ENCODE results near the gene ZNFX1. TPM values are rescaled to one million over a fixed set of nuclear protein-coding genes. Genes with fewer than 3 reads are reported as not detected.
"Not testable (repeated sequence)": the region's sequence is repeated elsewhere in the genome, so short reads cannot be mapped to it uniquely, and the experiment has no call there.

ZNFX1 gene
- 10 to 100 TPM; 52.5 to 69.2 (median 56.4) TPM for total RNA-seq

GRCh38 chr20:49278036-49278817, at the start of gene ZNFX1:
TSS of gene ZNFX1 (minus strand) at chr20:49278057. CDS start at chr20:49275839, 2,218 bp downstream.
- ATAC-seq (peak; percentile 75 to 81), DNase-seq (peak; percentile 98)
- Mint-ChIP-seq H3K36me3 (ENCODE audit: insufficient read depth) (peaks cover 59% of the 10 kb centered on the region), H3K4me1 (ENCODE audit: low read depth) (peaks cover 51% of the 10 kb centered on the region), H3K9me3 (peaks cover 11% of the 10 kb centered on the region), H3K27me3 (ENCODE audit: low read depth) (no peaks in the 10 kb centered on the region), H3K4me3 (peak within 1 kb of the TSS; percentile 99)

DNA sequence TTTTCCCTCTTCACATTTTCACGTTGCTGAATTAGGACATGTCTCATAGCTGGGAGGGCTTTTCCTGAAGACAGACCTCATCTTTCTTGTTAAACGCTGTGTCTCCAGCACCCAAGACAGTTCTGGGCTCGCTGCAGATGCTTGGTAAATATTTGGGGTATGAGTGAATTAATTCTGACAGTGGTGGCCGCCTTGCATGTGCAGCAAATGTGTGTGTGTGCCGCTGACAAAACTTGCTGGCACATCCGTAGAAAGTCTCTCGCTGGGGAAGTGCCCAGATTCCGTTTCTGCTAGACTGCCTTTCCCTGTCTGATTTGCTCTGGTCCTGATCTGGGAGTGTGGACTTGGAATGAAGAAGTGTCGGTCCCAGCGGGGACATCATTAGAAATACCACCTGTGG, 48.2 kb upstream of the ZNFX1 start:
- DNase-seq (no peak), ATAC-seq (no peak)
- H3K36me3 Mint-ChIP-seq (ENCODE audit: insufficient read depth): no peaks in the 10 kb centered on the region
- no peak overlapping the region for H3K4me3 Mint-ChIP-seq
- peaks cover 9% of the 10 kb centered on the region for H3K27me3 Mint-ChIP-seq (ENCODE audit: low read depth)
- no peaks in the 10 kb centered on the region for H3K9me3 Mint-ChIP-seq
- H3K4me1 Mint-ChIP-seq (ENCODE audit: low read depth): peaks cover 17% of the 10 kb centered on the region

GRCh38 chr20:49324306-49324705, 46.4 kb upstream of the ZNFX1 start:
- H3K36me3 Mint-ChIP-seq (ENCODE audit: insufficient read depth): no peaks in the 10 kb centered on the region
- ATAC-seq: no peak

DNA sequence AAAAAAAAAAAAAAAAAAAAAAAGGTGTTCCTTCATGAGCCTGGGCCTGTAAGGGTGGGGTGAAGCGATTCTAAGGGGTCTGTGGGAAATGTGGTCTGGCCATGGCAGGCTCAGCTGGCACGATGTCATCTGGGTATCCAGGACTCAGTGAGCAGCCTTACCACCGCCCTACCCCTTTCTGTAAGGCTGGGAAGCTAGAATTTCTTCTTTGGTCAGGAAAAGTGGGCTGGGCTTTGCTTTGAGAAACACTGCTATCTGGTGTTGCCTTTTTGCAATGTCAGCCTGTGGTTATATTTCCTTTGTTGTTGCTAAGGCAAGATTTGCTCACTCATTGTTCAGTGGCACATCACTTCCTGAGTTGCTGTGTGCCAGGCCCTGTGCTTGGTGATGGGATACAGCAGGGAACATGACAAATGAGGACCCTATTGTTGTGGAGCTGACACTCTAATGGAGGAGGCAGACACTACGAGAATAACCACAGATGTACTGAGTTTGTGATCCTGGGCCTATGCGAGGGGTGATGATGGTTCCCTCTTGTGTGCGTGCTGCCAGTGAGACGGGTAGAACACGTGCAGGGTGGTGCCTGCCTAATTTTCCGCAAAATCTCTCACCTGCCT, 45.9 kb upstream of the ZNFX1 start:
- Mint-ChIP-seq H3K36me3 (ENCODE audit: insufficient read depth) (no peaks in the 10 kb centered on the region), H3K27me3 (ENCODE audit: low read depth) (peaks cover 27% of the 10 kb centered on the region), H3K9me3 (no peaks in the 10 kb centered on the region), H3K4me1 (ENCODE audit: low read depth) (peaks cover 23% of the 10 kb centered on the region), H3K4me3 (no peak overlapping the region)
- DNase-seq: peak; percentile 7
- peak; percentile 72 to 82 for ATAC-seq

More at GRCh38 chr20:49324306-49324705, 46.4 kb upstream of the ZNFX1 start:
- Mint-ChIP-seq H3K4me3 (no peak overlapping the region), H3K4me1 (ENCODE audit: low read depth) (peaks cover 17% of the 10 kb centered on the region), H3K27me3 (ENCODE audit: low read depth) (peaks cover 21% of the 10 kb centered on the region), H3K9me3 (no peaks in the 10 kb centered on the region)
- no peak for DNase-seq

- ATAC-seq (no peak), DNase-seq (no peak)
- H3K27me3 Mint-ChIP-seq (ENCODE audit: low read depth): peaks cover 49% of the 10 kb centered on the region
- peaks cover 27% of the 10 kb centered on the region for H3K4me1 Mint-ChIP-seq (ENCODE audit: low read depth)
- H3K36me3 Mint-ChIP-seq (ENCODE audit: insufficient read depth): no peaks in the 10 kb centered on the region
- H3K9me3 Mint-ChIP-seq: no peaks in the 10 kb centered on the region
- no peak overlapping the region for H3K4me3 Mint-ChIP-seq
Observed at GRCh38 chr20:49320460-49320859, 42.6 kb upstream of the ZNFX1 start.

- Mint-ChIP-seq H3K36me3 (ENCODE audit: insufficient read depth) (no peaks in the 10 kb centered on the region), H3K27me3 (ENCODE audit: low read depth) (peaks cover 49% of the 10 kb centered on the region), H3K4me1 (ENCODE audit: low read depth) (peaks cover 22% of the 10 kb centered on the region), H3K9me3 (no peaks in the 10 kb centered on the region), H3K4me3 (peak overlapping the region; percentile 84)
- no peak for DNase-seq
- no peak for ATAC-seq
Observed at GRCh38 chr20:49319208-49319809, 41.5 kb upstream of the ZNFX1 start.

DNA sequence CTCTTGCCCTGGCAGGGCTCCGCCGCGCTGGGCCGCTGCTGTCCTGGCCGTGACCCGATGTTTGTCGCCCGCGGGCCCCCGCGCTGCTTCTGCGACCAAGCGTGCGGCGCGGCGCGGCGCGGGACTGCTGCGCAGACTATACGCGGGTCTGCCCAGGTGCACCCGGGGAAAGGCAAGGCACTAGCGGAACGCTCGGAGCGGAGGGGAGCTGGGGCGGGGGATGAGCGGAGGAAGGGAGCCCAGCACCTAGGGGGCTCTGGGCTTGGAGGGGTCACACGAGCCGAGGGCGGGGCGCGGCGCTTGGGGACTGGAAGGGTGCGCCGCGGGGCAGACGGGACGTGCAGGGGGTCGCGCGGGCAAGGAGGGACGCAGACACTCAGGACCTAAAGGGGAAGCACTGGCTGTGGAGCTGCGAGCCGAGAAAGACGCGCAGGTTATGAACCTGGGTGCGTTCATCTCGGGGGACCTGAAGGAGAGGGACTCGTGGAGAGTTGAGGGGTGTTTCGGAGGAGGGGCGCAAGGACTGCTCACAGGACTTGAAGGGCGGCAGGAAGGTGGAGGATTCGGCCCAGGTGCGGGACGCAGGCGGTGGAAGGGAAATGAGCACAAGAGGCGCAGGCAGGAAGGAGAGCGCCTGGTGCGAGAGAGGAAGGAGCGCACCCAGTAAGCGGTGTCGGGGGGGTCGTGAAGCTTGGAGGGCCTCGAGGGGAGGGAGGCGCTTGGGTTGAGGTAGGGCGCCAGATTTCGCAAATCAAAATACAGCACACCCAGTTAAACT, 40.8 kb upstream of the ZNFX1 start:
- ATAC-seq: peak; percentile 64 to 77
- H3K4me3 Mint-ChIP-seq: peak overlapping the region; percentile 84

GRCh38 chr20:49318091-49318429, 40.2 kb upstream of the ZNFX1 start:
- Mint-ChIP-seq H3K27me3 (ENCODE audit: low read depth) (peaks cover 49% of the 10 kb centered on the region), H3K4me1 (ENCODE audit: low read depth) (peaks cover 11% of the 10 kb centered on the region), H3K36me3 (ENCODE audit: insufficient read depth) (no peaks in the 10 kb centered on the region), H3K9me3 (no peaks in the 10 kb centered on the region), H3K4me3 (no peak overlapping the region)
- ATAC-seq (no peak), DNase-seq (no peak)

More for the DNA sequence above, 40.8 kb upstream of the ZNFX1 start:
- DNase-seq: no peak
- no peaks in the 10 kb centered on the region for H3K9me3 Mint-ChIP-seq
- H3K36me3 Mint-ChIP-seq (ENCODE audit: insufficient read depth): no peaks in the 10 kb centered on the region
- peaks cover 15% of the 10 kb centered on the region for H3K4me1 Mint-ChIP-seq (ENCODE audit: low read depth)
- H3K27me3 Mint-ChIP-seq (ENCODE audit: low read depth): peaks cover 49% of the 10 kb centered on the region

- H3K27me3 Mint-ChIP-seq (ENCODE audit: low read depth): peaks cover 50% of the 10 kb centered on the region
- ATAC-seq (no peak), DNase-seq (no peak)
- peaks cover 10% of the 10 kb centered on the region for H3K4me1 Mint-ChIP-seq (ENCODE audit: low read depth)
- no peaks in the 10 kb centered on the region for H3K9me3 Mint-ChIP-seq
- no peaks in the 10 kb centered on the region for H3K36me3 Mint-ChIP-seq (ENCODE audit: insufficient read depth)
- H3K4me3 Mint-ChIP-seq: no peak overlapping the region
Observed at GRCh38 chr20:49316704-49317103, 38.8 kb upstream of the ZNFX1 start.

- DNase-seq (no peak), ATAC-seq (no peak)
- Mint-ChIP-seq H3K4me1 (ENCODE audit: low read depth) (peaks cover 16% of the 10 kb centered on the region), H3K4me3 (no peak overlapping the region), H3K9me3 (peaks cover 6% of the 10 kb centered on the region), H3K36me3 (ENCODE audit: insufficient read depth) (no peaks in the 10 kb centered on the region), H3K27me3 (ENCODE audit: low read depth) (peaks cover 44% of the 10 kb centered on the region)
Observed at GRCh38 chr20:49315580-49315979, 37.7 kb upstream of the ZNFX1 start.

- not testable (repeated sequence) for ATAC-seq; H3K36me3 Mint-ChIP-seq (ENCODE audit: insufficient read depth); H3K9me3 Mint-ChIP-seq; H3K4me3 Mint-ChIP-seq; DNase-seq
- H3K27me3 Mint-ChIP-seq (ENCODE audit: low read depth): peaks cover 31% of the 10 kb centered on the region
- H3K4me1 Mint-ChIP-seq (ENCODE audit: low read depth): peaks cover 18% of the 10 kb centered on the region
Observed at GRCh38 chr20:49314052-49314451, 36.2 kb upstream of the ZNFX1 start.

- no peak for ATAC-seq
- Mint-ChIP-seq H3K27me3 (ENCODE audit: low read depth) (peaks cover 23% of the 10 kb centered on the region), H3K4me3 (no peak overlapping the region), H3K4me1 (ENCODE audit: low read depth) (peaks cover 11% of the 10 kb centered on the region), H3K9me3 (peaks cover 7% of the 10 kb centered on the region), H3K36me3 (ENCODE audit: insufficient read depth) (no peaks in the 10 kb centered on the region)
- no peak for DNase-seq
Observed at GRCh38 chr20:49313283-49313682, 35.4 kb upstream of the ZNFX1 start.

DNA sequence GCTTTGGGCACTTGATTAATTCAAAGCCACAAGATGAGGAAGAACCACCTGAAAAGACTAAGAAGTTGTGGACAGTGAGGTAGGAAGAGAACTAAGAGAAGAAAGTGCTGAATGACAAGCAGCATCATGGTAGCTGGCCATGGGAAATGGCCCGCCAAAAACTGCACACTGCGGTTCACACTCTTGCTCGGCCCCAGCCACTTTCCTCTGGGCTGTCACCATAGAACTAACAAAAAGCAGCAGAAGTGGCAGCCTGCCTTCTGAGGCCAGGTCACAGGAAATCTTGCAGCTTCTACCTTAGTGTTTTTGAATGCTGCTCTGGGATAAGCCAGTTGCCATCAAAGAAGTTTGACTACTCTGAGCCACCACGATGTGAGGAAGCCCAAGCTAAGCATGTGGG, 34.8 kb upstream of the ZNFX1 start:
- Mint-ChIP-seq H3K4me1 (ENCODE audit: low read depth) (peaks cover 11% of the 10 kb centered on the region), H3K36me3 (ENCODE audit: insufficient read depth) (no peaks in the 10 kb centered on the region), H3K4me3 (no peak overlapping the region), H3K9me3 (peaks cover 7% of the 10 kb centered on the region), H3K27me3 (ENCODE audit: low read depth) (peaks cover 18% of the 10 kb centered on the region)
- DNase-seq: no peak
- no peak for ATAC-seq

DNA sequence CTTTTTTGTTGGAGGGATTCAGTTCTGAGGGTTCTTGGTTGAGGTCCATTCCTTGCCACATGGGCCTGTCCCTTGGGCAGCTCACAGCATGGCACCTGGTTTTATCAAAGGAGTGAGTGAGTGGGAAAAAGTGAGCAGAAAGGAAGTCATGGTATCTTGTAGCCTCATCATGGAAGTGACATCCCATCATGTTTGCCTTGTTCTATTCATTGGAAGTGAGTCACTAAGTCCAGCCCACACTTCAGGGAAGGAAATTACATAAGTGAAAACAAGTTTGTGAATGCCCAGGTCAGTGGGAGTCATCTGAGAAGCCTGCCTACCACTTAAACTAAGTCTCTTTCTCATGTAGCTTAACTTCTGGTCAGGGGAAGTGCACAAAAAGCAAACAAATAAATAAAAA, 32.8 kb upstream of the ZNFX1 start:
- H3K4me1 Mint-ChIP-seq (ENCODE audit: low read depth): peaks cover 11% of the 10 kb centered on the region
- H3K27me3 Mint-ChIP-seq (ENCODE audit: low read depth): peaks cover 5% of the 10 kb centered on the region
- DNase-seq (no peak), ATAC-seq (peak; percentile 53 to 66)
- H3K36me3 Mint-ChIP-seq (ENCODE audit: insufficient read depth): no peaks in the 10 kb centered on the region
- H3K9me3 Mint-ChIP-seq: peaks cover 7% of the 10 kb centered on the region
- no peak overlapping the region for H3K4me3 Mint-ChIP-seq
